Measurements from ENCODE around the gene FMNL2.

The FMNL2 gene

GRCh38 chr2:152335016-152335725 is at the start of gene FMNL2:
Gene FMNL2, plus strand, starts transcription at chr2:152335174.
- POLR2A ChIA-PET, result interaction anchor here (1.4 kb wide), 1 partner anchor 72 kb away, joined by 6 read pairs; no protein-coding TSS in a partner anchor
- CTCF ChIA-PET, result no interaction called here
- TF ChIP-seq ELF4 (IDR thresholded peaks at IDR 0.05) (peak; percentile 33; the same call in 1 of the 2 replicates), SUZ12 (IDR thresholded peaks at IDR 0.05) (no peak)

GRCh38 chr2:152292991-152293390 is 42.0 kb upstream of the FMNL2 start:
- TF ChIP-seq FOXK2 (IDR thresholded peaks at IDR 0.05) (no peak), PKNOX1 (IDR thresholded peaks at IDR 0.05) (no peak), CTBP1 (IDR thresholded peaks at IDR 0.05; ENCODE audit: borderline replicate concordance) (no peak), BHLHE40 (IDR thresholded peaks at IDR 0.05; ENCODE audit: borderline replicate concordance) (no peak), L3MBTL2 (conservative IDR thresholded peaks at IDR 0.05) (no peak), TARDBP (IDR thresholded peaks at IDR 0.05) (no peak), SUZ12 (IDR thresholded peaks at IDR 0.05) (no peak), HDGF (IDR thresholded peaks at IDR 0.05; ENCODE audit: borderline replicate concordance) (no peak)
- POLR2A ChIA-PET, result no interaction called here

More at GRCh38 chr2:152335016-152335725, at the start of gene FMNL2:
- DNase-seq (ENCODE audit: extremely low spot score), result peak; percentile 90

GRCh38 chr2:152297715-152298114 is 37.3 kb upstream of the FMNL2 start:
- ChIA-PET CTCF (no interaction called here), POLR2A (no interaction called here)
- no peak for TF ChIP-seq ZNF384 (IDR thresholded peaks at IDR 0.05)
- TF ChIP-seq BHLHE40 (IDR thresholded peaks at IDR 0.05; ENCODE audit: borderline replicate concordance), result no peak
- no peak for TF ChIP-seq LEF1 (IDR thresholded peaks at IDR 0.05; ENCODE audit: borderline replicate concordance)
- TF ChIP-seq ARNT (IDR thresholded peaks at IDR 0.05), result no peak
- TF ChIP-seq CTBP1 (IDR thresholded peaks at IDR 0.05; ENCODE audit: borderline replicate concordance), result no peak
- TF ChIP-seq PKNOX1 (IDR thresholded peaks at IDR 0.05), result no peak
- TF ChIP-seq SUZ12 (IDR thresholded peaks at IDR 0.05), result no peak
- TF ChIP-seq FOXA1 (IDR thresholded peaks at IDR 0.05), result no peak
- no peak for TF ChIP-seq HDGF (IDR thresholded peaks at IDR 0.05; ENCODE audit: borderline replicate concordance)
- TF ChIP-seq ELF4 (IDR thresholded peaks at IDR 0.05), result no peak
- TF ChIP-seq L3MBTL2 (conservative IDR thresholded peaks at IDR 0.05), result no peak
- no peak for TF ChIP-seq FOXK2 (IDR thresholded peaks at IDR 0.05)
- no peak for TF ChIP-seq SP1 (IDR thresholded peaks at IDR 0.05)
- no peak for TF ChIP-seq TARDBP (IDR thresholded peaks at IDR 0.05)
- DNase-seq (ENCODE audit: extremely low spot score), result no peak

More at GRCh38 chr2:152292991-152293390, 42.0 kb upstream of the FMNL2 start:
- DNase-seq (ENCODE audit: extremely low spot score), result no peak
- CTCF ChIA-PET, result no interaction called here

GRCh38 chr2:152298754-152299153 is 36.2 kb upstream of the FMNL2 start:
- ChIA-PET POLR2A (no interaction called here), CTCF (no interaction called here)
- TF ChIP-seq SP1 (IDR thresholded peaks at IDR 0.05), result no peak
- DNase-seq (ENCODE audit: extremely low spot score), result no peak

GRCh38 chr2:152301131-152301530 is 33.8 kb upstream of the FMNL2 start:
- CTCF ChIA-PET, result no interaction called here
- no peak for DNase-seq (ENCODE audit: extremely low spot score)
- POLR2A ChIA-PET, result no interaction called here
- no peak for TF ChIP-seq LEF1 (IDR thresholded peaks at IDR 0.05; ENCODE audit: borderline replicate concordance)
- TF ChIP-seq FOXM1 (IDR thresholded peaks at IDR 0.05; ENCODE audit: borderline replicate concordance), result no peak
- TF ChIP-seq ZNF384 (IDR thresholded peaks at IDR 0.05), result no peak
- TF ChIP-seq HDGF (IDR thresholded peaks at IDR 0.05; ENCODE audit: borderline replicate concordance), result no peak
- no peak for TF ChIP-seq BHLHE40 (IDR thresholded peaks at IDR 0.05; ENCODE audit: borderline replicate concordance)
- TF ChIP-seq ARNT (IDR thresholded peaks at IDR 0.05), result no peak
- TF ChIP-seq ELF4 (IDR thresholded peaks at IDR 0.05), result no peak
- TF ChIP-seq SP1 (IDR thresholded peaks at IDR 0.05), result no peak
- TF ChIP-seq CTBP1 (IDR thresholded peaks at IDR 0.05; ENCODE audit: borderline replicate concordance), result no peak
- TF ChIP-seq L3MBTL2 (conservative IDR thresholded peaks at IDR 0.05), result no peak
- TF ChIP-seq TARDBP (IDR thresholded peaks at IDR 0.05), result no peak
- no peak for TF ChIP-seq FOXA1 (IDR thresholded peaks at IDR 0.05)

- no peak for DNase-seq (ENCODE audit: extremely low spot score)
- POLR2A ChIA-PET, result no interaction called here
- TF ChIP-seq CTBP1 (IDR thresholded peaks at IDR 0.05; ENCODE audit: borderline replicate concordance), result no peak
- TF ChIP-seq FOXM1 (IDR thresholded peaks at IDR 0.05; ENCODE audit: borderline replicate concordance), result no peak
- TF ChIP-seq NFRKB (IDR thresholded peaks at IDR 0.05), result no peak
- no peak for TF ChIP-seq ARNT (IDR thresholded peaks at IDR 0.05)
- TF ChIP-seq BHLHE40 (IDR thresholded peaks at IDR 0.05; ENCODE audit: borderline replicate concordance), result no peak
- no peak for TF ChIP-seq FOXK2 (IDR thresholded peaks at IDR 0.05)
- no peak for TF ChIP-seq SUZ12 (IDR thresholded peaks at IDR 0.05)
- no peak for TF ChIP-seq ZNF384 (IDR thresholded peaks at IDR 0.05)
- no peak for TF ChIP-seq FOXA1 (IDR thresholded peaks at IDR 0.05)
- TF ChIP-seq LEF1 (IDR thresholded peaks at IDR 0.05; ENCODE audit: borderline replicate concordance), result no peak
- no peak for TF ChIP-seq PKNOX1 (IDR thresholded peaks at IDR 0.05)
- TF ChIP-seq ELF4 (IDR thresholded peaks at IDR 0.05), result no peak
- CTCF ChIA-PET, result no interaction called here
These were observed 31.0 kb upstream of the FMNL2 start for GRCh38 chr2:152303951-152304350.

- ChIA-PET CTCF (no interaction called here), POLR2A (no interaction called here)
- no peak for TF ChIP-seq SP1 (IDR thresholded peaks at IDR 0.05)
- no peak for TF ChIP-seq SUZ12 (IDR thresholded peaks at IDR 0.05)
- no peak for TF ChIP-seq LEF1 (IDR thresholded peaks at IDR 0.05; ENCODE audit: borderline replicate concordance)
- TF ChIP-seq ELF4 (IDR thresholded peaks at IDR 0.05), result no peak
- no peak for TF ChIP-seq PKNOX1 (IDR thresholded peaks at IDR 0.05)
- TF ChIP-seq FOXM1 (IDR thresholded peaks at IDR 0.05; ENCODE audit: borderline replicate concordance), result no peak
- no peak for TF ChIP-seq FOXK2 (IDR thresholded peaks at IDR 0.05)
- TF ChIP-seq FOXA1 (IDR thresholded peaks at IDR 0.05), result no peak
- no peak for DNase-seq (ENCODE audit: extremely low spot score)
These were observed 30.1 kb upstream of the FMNL2 start for GRCh38 chr2:152304836-152305235.

All from HEK293T (cell line).